ENCODE data around the gene GSTT4.

GRCh38 chr22:24028533-24028932 is 23.3 kb upstream of the GSTT4 start:
- TF ChIP-seq POLR2AphosphoS5 (IDR thresholded peaks at IDR 0.05) (no peak), CTCF (IDR thresholded peaks at IDR 0.05) (no peak), POLR2A (IDR thresholded peaks at IDR 0.05) (no peak), EP300 (IDR thresholded peaks at IDR 0.05) (no peak)

All from suprapubic skin (tissue), 4 donors.